Measurements from ENCODE around the gene DCTD.

Gene DCTD

DNA sequence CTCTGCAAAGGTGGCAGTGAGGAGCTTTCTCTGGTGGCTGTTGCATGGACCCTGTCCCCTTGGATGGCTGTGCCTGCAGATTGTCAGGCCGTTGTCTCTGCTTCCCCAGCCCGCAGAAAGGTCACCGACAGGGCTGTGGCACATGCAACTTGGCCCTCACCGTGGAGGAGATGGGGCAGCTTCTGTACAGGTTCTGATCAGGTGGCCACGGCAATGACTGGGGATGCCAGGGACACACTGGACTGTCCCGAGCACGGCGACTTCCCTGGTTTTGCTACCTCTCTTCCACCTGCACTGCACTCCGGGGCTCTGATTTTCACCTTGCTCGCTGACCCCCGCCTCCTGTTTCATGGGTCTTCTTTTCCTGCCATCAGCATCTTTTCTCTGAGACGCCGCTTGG lies 43.5 kb downstream of the DCTD start:
- no peak for FAIRE-seq

DNA sequence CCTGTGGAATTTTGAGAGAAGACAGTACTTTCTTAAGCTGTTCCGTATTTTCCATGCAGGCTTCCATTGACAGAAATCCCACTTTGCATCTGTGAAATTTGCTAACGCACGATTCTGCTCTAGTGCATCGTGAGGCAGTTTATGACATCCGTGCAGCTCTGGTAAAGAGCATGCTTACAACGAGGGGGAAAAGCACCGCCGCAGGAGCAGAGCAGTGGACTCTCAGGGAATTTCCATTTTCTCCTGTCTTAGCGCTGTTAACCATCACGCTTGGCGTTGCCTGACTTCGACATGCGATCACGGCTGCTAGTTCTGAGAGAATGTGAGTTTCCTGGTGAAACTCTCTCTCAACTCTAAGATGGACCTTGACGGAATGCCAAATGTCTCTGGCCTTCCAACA lies 43.9 kb downstream of the DCTD start:
- DNase-seq (ENCODE audit: low spot score) (no peak), FAIRE-seq (no peak)

More for the DNA sequence above, 43.5 kb downstream of the DCTD start:
- DNase-seq (ENCODE audit: low spot score) = no peak

DNA sequence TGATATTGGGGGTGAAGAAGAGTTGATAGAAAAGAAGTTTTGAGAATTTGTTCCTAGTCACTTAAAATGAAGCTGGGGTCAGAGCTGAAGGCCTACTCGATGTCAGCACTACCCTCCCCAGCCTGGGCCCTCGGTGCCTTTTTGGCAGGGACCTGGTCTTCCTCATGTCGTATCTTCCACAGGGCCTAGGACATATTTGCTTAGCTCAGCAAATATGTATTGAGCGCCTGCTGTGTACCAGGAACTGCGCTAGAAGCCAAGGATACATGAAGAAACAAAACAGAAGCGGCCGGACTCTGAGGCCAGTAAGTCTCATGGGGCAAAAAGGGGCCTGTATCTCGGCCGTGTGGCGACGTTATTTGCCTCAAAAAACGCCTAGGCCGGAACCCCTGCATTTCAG lies 44.3 kb downstream of the DCTD start:
- FAIRE-seq (no peak), DNase-seq (ENCODE audit: low spot score) (no peak)

DNA sequence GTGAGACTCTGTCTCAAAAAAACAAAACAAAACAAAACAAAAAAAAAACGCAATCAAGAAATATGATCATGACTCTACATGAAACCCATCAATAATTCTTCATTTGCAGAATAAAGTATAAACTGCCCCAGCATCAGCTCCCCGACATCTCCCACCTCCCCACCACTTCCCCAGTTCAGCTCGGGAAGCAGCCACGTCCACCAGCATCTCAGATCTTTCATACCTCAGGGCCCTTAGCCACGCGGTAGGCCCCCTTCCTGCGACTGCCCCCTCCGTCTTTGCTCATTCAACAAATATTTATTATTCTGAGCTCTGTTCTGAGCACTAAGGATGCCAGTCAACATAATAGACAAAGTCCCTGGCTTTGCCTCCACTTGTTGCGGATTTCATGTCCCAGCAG lies 45.6 kb downstream of the DCTD start:
- no peak for FAIRE-seq

DNA sequence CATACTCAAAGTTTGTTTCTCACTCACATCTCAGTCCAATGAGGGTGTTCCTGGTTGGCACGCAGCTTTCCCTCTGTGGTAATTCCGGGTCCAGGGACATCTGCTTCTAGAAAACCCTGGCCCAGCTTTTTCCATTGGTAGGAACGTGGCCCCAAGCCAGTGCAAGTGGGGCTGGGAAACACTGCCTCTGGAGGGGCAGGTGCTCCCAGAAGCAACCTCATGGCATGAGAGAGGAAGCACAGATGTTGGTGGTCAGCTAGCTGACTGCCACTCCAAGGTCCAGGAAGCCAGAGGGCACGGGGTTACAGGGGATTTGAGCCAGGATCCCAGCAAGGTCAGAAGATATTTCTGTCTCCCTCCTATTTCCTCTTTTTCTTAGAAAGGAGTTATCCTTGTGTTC lies 47.5 kb downstream of the DCTD start:
- FAIRE-seq (no peak), DNase-seq (ENCODE audit: low spot score) (no peak)

More for the DNA sequence above, 45.6 kb downstream of the DCTD start:
- DNase-seq (ENCODE audit: low spot score) = no peak

DNA sequence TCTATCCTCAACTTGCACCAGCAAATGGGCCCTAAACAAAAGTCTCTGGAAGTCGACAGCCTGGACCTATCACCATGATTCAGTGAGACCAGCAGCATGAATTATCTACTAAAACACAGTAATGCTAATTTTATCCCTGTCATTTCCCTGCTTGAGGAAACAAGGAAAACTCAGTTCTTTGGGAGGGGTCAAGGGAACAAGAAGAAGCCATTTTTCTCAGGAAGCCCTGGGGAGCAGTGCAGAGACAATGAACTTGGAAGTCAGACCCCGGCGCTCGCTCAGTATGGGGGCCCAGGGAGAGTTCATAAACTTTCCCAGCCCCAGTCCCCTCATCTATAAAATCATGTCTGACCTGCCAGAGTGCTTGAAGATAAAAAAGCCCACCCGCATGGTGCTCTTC lies 50.4 kb downstream of the DCTD start:
- DNase-seq (ENCODE audit: low spot score) (no peak), FAIRE-seq (no peak)

DNA sequence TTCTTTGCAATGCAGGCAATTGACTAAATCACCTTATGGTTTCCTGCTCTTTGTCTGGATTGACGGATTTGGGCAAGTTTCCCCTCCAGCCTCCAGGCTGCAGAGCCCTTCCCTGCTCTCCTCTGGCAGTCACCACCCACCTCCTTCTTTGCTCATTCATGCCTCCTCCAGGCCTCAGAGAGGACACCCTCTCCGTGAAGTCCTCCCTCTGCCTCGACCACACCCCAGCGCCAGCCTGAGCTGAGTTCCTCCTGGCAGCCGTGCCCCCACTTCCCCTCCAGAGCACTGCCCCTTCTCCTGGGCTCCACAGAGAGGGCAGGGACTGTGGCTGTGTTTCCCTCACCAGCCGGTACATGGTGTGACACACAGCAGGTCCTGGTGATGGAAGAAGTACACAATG lies 53.7 kb downstream of the DCTD start:
- DNase-seq (ENCODE audit: low spot score) (no peak), FAIRE-seq (no peak)

DNA sequence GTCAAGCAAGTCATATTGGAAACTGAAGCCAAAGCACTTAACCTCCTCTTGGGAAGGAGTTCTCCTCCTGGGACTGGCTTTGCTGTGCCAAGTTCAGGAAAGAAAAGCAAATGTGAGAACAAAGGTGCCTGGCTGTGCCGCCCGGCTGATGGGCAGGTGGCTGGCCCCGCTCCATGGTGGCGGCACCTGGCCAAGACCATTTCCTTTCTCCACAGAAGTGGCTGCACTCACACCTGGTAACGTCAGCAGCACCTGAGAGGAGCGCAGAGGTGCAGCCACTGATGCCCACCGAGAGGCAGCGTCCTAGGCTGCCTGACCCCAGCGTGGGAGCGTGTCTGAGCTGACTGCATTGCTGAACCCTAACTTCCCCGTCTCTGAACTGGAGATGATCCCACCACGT lies 54.3 kb downstream of the DCTD start:
- DNase-seq (ENCODE audit: low spot score) (no peak), FAIRE-seq (no peak)

DNA sequence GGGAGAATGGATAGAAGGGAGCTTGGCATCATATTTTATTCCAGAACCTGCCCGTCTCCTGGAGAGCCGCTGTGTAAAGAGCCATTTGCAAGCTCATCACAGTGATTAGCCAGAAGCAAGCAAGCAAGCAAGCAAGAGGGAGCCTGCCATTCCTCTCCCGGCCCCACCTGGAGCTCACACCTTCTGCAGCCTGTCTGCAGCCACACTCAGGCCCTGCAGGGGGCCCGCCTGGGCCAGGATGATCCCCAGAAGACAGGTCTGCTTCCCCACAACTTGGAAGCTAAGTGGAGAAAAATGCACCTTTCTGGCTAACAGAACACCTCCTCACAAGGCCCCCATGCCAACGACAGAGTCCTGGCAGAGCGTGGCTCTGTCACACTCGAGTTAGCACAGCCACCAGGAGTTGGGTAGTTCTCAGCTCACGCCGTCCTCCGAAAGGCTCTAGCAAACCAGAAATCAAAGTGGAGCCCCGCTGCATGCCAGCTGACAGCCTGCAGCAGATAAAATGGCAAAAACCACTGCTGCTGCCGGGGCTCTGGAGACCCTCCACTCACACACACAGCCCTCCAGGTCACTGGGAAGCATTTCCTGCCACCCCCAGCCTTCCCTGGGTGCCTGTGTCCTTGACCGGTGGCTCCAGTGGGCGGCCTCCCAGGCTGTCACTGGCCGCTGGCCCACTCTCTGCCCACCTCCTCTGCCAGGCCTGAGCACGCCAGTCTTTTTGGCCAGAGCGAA lies 54.9 kb downstream of the DCTD start:
- no peak for DNase-seq (ENCODE audit: low spot score)

DNA sequence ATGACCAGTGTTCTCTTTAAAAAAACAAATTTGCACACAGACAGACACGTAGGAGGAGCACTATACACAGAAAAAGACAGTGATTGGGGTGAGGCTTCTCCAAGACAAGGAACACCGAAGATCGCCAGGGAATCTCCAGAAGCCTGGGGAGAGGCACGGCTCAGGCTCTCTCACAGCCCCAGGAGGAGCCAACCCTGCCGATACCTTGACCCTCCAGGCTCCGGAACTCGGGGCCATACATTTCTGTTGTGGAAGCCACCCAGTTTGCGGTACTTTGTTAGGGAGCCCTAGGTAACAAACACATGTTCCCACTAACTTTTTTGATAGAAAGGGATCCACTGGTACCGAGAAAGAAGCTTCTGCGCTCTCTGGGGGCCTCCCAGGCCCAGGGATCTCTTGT lies 55.8 kb downstream of the DCTD start:
- FAIRE-seq (no peak), DNase-seq (ENCODE audit: low spot score) (no peak)

More for the DNA sequence above, 54.9 kb downstream of the DCTD start:
- FAIRE-seq = no peak

DNA sequence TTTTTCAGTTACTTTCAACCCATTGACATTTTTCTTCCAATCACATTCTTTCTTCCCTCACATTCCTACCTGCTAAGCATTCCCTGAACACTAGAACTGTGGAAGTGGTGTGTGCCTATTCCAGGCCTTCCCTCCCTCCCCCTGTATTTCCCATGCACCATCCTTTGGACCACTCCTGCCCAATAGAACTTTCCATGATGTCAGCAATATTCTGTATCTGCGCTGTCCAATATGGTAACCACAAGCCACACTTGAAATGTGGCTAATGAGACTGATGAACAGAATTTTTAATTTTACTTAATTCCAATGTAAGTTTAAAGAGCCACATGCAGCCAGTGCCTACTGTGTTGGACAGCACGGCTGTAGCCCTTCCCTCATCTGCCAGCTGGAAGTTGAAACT lies 57.5 kb downstream of the DCTD start:
- DNase-seq (ENCODE audit: low spot score) (no peak), FAIRE-seq (no peak)

DNA sequence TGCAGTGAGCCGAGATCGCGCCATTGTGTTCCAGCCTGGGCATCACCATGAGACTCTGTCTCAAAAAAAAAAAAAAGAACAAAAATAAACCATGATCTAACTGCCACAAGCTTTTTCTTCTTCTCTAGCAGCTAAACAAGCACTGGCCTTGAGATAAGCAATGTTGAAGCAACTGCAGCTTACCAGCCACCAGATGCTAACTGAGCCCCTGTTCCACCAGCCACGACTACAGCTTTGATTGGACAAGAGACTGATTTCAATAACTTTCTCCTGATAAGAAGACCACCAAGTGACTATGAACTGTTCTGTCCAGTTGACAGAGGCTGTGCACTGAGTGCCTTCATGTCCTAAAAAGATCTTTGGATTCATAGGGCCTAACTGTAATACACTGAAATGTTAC lies 58.5 kb downstream of the DCTD start:
- FAIRE-seq (no peak), DNase-seq (ENCODE audit: low spot score) (no peak)

DNA sequence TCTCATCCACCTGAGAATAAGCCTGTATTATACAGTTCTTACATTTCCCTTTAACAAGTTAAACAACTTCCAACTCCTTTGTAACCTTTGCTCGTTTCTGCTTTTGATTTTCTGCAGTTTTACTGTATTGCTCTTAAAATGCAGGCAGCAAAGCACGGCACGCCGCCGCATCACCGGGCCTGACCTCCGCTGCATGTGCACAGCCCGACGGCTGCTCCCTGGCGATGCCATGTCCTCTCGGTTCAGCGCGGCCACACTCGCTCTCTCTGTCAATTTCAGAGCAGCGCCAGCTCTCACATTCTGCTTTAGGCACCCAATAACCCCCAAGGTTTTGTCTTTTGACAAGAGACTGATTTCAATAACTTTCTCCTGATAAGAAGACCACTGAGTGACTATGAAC lies 60.3 kb downstream of the DCTD start:
- DNase-seq (ENCODE audit: low spot score) = no peak

DNA sequence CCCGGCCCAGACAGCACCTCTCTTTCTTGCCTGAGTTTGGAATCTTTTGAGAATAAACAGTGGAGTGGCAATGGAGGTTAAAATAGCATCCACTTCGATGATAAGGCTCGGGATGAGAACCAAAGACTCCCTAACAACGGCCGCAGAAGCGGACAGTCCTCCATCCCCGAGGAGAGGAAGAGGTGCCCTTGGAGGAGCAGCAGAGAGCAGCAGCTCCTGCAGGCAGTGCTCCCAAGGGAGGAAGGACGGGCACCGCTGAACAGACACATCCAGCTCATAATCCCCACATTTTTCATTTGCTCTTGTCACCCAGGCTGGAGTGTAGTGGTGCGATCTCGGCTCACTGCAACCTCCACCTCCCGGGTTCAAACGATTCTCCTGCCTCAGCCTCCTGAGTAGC lies 61.3 kb downstream of the DCTD start:
- FAIRE-seq (no peak), DNase-seq (ENCODE audit: low spot score) (no peak)

More for the DNA sequence above, 60.3 kb downstream of the DCTD start:
- FAIRE-seq = no peak

DNA sequence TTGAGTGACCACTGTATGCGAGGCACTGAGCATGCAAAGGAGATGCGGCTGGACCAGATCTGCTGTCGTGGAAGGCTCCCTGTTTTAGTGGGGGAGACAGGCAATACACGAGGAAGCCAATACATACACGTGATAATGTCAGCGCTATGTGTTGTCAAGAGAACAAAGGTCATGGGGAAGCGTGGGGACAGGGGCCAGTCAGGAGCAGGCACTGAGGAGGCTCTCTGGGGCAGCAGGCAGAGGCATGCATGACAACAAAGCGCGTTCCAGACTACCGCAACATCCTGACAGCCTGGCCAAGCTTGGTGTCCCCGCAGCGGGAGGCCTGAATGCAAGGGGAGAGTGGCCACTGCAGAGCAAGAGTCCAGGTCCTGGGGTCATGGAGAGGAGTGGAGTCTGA lies 61.9 kb downstream of the DCTD start:
- no peak for DNase-seq (ENCODE audit: low spot score)
- FAIRE-seq = no peak

DNA sequence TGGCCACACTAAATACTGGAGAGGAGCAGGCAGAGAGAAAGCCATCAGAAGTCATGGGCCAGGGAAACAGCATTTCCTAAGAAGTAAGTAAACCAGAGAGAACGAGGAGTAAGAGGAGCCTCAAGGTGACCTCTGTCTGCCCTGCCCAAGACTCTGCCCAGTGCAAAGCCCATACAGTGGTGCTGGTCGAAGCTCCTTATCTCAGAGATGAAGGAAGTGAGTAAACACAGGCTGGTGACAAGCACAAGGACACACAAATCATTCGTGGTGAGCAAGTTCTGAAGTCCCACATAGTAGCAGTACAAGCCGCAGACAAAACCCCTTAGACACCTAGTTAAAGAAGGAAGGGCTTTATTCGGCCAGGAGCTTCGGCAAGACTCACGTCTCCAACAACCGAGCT lies 62.7 kb downstream of the DCTD start:
- FAIRE-seq (no peak), DNase-seq (ENCODE audit: low spot score) (no peak)

DNA sequence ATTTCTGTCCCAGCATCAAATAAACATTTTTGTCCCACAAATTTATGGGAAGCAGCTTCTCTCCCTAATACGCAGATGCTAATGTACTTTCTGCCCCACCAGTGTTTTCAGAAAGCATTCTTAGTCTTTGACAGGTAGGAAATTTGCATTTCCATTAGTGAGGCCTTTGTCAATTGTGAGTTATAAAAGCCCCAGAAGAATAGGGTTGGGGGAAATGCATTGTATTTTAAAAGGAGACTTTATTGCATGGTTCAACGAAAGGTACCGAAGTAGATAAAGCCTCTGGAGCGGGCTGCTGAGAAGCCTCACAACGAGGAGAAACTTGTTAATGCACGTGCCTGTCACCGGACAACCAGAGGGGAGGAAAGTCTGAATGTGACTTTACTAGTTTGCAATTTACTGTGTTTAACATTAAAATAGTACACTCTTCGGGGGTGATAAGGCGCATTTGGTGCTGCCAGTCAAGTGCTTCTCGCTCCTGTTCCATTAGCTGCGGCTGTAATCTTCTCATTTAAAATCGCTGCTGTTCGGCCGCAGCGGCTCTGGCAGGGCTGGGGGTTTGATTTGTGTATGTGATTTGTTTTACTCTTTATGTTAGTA lies 63.4 kb downstream of the DCTD start:
- DNase-seq (ENCODE audit: low spot score) (no peak), FAIRE-seq (no peak)

DNA sequence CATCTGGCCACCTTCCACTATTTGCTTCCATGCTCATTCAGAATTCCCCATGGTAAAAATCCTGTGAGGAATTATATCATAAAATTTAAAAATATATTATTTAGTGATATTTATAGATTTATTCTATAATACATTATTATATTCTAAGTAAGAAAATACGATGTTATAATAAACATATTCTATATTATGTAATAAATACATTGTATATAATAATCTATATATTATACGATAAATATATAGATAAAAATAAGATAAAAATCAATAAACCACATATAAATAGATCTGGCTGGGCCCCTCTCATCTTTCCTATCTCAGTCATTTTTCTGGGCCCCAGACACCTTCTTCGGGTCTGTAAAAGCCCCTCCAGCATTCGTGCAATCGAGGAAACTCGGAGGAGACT lies 68.5 kb downstream of the DCTD start:
- FAIRE-seq (no peak), DNase-seq (ENCODE audit: low spot score) (no peak)

DNA sequence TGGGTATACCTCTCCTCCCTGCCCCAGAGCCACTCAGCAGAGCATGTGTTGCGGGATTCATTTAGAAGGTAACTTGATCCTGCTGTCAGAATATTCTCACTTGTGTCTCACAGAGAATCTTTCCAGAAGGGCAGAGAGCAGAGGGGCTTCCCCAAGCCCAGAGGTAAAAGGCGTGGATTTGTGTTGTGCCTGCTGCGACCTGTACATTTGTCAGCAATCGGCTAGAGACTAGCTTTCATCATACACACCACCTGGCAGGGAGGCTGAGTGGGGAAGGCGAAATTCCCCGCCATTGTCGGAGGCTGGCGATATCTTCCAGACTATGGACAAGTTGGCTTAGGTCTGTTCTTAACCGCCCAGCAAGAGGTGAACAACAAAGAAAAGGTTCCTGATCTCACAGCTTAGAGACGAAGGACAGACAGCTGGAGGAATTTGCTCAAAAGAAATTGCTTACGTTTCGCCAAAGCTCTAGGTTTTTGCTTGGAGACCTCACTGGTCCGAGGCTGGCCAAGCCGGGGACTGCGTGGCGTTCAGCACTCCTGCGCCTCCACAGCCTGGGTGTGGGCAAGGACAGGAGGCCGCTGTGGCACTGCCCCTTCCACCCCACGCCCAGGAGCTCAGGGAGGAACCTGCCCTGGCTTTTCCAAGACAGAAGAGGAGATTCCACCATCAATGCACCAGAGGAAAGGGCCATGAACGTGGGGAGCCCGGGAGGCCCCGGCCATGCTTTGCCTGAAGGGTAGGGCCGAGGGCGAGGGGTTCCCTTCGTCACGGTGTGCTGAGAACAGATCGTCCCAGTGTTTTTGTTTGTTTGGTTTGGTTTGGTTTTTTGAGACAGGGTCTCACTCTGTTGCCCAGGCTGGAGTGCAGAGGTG lies 69.4 kb downstream of the DCTD start:
- DNase-seq (ENCODE audit: low spot score) (no peak), FAIRE-seq (no peak)

DNA sequence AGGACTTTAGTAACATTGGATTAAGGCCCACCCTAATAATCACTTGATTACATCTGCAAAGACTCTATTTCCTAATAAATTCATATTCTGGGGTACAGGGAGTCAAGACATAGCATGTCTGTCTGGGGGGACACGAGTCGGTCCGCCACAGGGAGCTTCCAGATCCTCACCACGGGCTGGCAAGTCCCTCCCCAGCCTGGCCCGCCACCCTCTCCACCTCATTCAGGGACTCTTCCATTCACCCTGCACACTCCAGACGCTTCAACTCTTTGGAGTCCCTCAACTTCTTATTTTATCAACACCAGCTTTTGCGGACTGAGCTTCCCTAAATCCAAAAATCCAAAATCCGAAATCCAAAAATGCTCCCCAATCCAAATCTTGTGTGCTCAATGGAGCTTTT lies 71.2 kb downstream of the DCTD start:
- FAIRE-seq (no peak), DNase-seq (ENCODE audit: low spot score) (no peak)

DNA sequence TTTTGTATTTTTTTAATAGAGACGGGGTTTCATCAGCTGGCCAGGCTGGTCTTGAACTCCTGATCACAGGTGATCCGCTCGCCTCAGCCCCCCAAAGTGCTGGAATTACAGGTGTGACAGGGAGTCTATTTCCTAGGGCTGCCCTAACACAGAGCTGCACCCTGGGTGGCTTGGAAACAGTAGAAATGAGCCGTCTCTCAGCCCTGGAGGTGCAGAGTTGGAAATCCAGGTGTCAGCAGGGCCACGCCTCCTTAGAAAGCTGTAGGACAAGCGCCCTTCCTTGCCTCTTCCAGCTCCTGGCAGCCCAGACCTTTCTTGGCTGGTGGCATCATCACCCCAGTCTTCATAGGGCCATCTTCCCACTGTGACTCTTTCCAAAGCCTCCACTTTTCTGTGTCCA lies 71.6 kb downstream of the DCTD start:
- DNase-seq (ENCODE audit: low spot score) (no peak), FAIRE-seq (no peak)

DNA sequence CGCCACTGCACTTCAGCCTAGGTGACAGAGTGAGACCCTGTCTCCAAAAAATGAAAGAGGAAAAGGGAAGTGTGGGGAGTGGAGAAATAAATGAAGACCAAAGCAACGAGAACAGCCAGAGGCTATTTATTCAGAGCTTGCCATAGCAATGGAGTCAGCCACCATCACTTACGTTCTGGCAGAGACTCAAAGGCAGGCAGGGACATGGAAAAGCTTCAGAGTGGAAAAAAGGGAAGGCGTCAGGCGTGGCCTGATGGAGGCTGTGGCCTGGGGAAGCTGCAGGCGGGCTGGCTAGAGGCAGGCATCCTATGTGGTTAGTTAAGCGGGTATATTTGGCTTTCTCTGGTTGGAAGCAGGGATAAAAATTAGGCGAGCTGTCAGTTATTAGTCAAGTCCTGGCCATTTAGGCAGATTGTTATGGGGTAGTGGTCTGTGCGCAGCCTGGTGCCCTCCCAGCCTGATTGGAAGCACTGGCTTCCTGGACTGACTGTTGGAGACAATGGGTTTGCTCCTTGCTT lies 73.3 kb downstream of the DCTD start:
- DNase-seq (ENCODE audit: low spot score) = no peak
- no peak for FAIRE-seq

Measured in RCC 7860 (cell line).